Gastrocnemius medialis (tissue), 4 donors: ENCODE results near the gene CCT8L2.

Source experiments
- CTCF ChIP-seq, 5 experiments: fragments of 450-650 bp in 3 of 5; fragments of 200-600 bp in 2 of 5; sonication (generic) in 2 of 5; IDR thresholded peaks in 4 of 5; conservative IDR thresholded peaks in 1 of 5; 1 replicate in 4 of 5; 2 replicates in 1 of 5; pipeline ENCODE4 v1.5.1; 2016 to 2019; ENCODE audit warnings: antibody characterized with exemption in 5 of 5, mild to moderate bottlenecking in 3 of 5, moderate library complexity in 3 of 5
- POLR2A ChIP-seq, 2 donors: fragments of 450-650 bp; IDR thresholded peaks; one replicate each; pipeline ENCODE4 v1.6.1; 2017; ENCODE audit warnings: antibody characterized with exemption in 2 of 2, mild to moderate bottlenecking in 2 of 2, moderate library complexity in 2 of 2

GRCh38 chr22:16601437-16602223 is 9.0 kb upstream of the CCT8L2 start:
- TF ChIP-seq POLR2A (IDR thresholded peaks at IDR 0.05) (no peak), CTCF (IDR thresholded peaks at IDR 0.05 in 4 of 5, conservative IDR thresholded peaks at IDR 0.05 in 1 of 5) (no peak)
